GF-D8 (cell line): ENCODE results near the gene ACAT2.
"Not testable (repeated sequence)": the region's sequence is repeated elsewhere in the genome, so short reads cannot be mapped to it uniquely, and the experiment has no call there.

Source experiments
- DNase-seq: peaks from one replicate; lab custom pipeline; 2025; lab: John Stamatoyannopoulos, UW

ACAT2 gene

DNA sequence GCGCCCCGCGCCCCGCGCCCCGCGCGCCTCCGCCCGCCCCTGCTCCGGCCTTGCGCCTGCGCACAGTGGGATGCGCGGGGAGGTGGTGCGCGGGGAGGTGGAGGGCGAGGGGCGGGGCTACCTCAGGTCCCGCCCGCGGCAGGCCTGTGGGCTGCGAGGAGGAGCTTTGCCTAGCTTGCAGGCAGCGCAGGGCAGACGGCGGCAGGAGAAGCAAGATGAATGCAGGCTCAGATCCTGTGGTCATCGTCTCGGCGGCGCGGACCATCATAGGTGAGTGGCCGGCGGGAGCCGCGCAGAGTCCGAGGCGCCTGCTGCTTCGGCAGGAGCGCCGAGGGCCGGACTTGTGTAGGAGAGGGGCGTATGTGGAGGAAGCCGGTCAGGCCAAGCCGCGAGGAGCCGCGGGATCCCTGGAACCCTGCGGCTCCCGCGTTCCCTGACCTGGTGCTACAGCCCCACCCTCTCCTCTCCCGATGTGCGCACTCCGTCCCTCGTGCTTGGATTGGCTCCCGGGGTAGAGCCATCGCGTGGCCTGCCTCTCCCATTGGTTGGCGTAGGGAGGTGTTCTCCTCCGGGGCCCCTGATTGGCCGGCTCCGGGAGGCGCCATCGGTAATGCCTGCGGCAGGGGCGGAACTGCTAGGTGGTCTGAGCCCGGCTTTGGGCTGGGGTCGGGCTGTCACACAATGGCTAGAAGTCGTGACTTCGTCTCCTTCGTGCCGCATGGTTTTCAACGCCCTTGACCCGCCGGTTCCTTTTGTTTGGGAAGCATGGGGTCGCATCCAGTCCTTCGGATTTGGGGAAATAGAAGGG, at the start of gene ACAT2:
Gene ACAT2, plus strand, starts transcription at position 173 of the 808 bp plus-strand sequence. Its CDS starts 43 bp downstream, at position 216.
- DNase-seq, result peak; percentile 85

DNA sequence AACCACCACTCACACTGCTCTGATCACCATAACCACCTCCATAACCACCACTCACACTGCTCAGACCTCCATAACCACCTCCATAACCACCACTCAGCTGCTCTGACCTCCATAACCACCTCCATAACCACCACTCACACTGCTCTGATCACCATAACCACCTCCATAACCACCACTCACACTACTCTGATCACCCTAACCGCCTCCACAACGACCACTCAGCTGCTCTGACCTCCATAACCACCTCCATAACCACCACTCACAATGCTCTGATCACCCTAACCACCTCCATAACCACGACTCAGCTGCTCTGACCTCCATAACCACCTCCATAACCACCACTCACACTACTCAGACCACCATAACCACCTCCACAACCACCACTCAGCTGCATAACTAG, 49.5 kb upstream of the ACAT2 start:
- DNase-seq, result not testable (repeated sequence)

DNA sequence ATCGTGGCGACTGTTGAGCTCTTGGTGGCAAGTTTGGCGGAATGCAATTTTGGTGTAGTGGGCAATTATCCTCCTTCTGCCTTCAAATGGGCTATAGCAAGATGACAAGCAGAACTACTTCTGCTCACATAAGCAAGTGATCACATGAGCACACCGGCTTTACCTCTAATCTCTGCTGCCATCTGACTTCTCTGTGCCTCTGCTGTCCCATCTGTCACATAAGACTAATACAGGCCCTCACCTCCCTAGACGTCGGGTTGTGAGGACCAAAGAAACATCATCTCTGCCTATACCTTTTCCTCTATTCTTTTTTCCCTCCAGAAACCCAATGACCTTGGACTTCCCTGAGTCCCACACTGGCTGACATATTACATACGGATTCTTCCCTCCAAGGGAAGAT, 47.9 kb upstream of the ACAT2 start:
- no peak for DNase-seq

DNA sequence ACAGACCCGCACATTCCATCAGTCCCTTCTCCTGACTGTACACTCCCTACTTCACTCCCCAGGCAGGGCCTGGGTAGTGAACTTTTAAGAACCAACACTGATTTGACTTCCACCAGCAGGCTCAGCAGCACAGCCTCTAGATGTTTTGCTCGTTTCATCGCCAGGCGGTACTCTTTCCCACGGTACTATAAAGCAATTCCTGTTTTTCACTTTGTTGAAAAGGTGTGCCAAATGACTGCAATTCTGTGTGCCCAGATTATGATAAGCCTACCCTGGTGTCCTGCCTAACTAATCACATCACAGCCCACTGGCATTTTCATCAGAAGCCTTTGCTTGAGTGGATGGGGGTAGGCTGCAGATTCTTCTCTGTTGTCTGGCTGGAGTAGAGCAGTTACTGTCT, 47.4 kb upstream of the ACAT2 start:
- no peak for DNase-seq

DNA sequence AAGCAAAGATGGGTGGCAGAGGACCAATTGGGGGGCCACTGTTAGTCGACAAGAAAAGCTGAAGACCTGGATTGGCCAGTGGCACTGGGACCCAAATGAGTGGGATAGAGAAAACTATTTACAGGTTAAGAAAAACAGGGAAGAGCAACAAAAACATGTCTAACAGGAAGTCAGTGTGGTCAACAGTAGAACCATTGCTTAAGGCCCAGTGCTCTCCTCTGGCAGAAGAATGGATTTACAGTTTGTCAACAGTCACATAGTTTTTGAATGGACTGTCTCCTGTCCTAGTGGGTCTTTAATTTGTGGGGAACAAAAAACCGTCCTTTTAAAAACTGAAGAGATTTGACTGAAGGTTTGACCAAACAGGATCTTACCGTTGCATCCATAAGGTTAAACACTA, 46.7 kb upstream of the ACAT2 start:
- no peak for DNase-seq

DNA sequence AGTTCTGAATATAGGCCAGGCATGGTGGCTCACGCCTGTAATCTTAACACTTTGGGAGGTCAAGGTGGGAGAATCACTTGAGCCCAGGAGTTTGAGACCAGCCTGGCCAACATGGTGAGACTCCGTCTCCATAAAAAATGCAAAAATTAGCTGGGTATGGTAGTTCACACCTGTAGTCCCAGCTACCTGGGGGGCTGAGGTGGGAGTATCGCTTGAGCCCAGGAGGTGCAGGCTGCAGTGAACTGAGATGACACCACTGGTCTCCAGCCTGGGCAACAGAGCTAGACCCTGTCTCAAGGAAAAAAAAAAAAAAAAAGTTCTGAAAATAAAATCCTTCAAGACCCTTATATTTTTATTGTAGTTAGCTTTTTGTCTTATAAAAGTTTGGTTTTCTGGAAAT, 46.2 kb upstream of the ACAT2 start:
- DNase-seq, result no peak

DNA sequence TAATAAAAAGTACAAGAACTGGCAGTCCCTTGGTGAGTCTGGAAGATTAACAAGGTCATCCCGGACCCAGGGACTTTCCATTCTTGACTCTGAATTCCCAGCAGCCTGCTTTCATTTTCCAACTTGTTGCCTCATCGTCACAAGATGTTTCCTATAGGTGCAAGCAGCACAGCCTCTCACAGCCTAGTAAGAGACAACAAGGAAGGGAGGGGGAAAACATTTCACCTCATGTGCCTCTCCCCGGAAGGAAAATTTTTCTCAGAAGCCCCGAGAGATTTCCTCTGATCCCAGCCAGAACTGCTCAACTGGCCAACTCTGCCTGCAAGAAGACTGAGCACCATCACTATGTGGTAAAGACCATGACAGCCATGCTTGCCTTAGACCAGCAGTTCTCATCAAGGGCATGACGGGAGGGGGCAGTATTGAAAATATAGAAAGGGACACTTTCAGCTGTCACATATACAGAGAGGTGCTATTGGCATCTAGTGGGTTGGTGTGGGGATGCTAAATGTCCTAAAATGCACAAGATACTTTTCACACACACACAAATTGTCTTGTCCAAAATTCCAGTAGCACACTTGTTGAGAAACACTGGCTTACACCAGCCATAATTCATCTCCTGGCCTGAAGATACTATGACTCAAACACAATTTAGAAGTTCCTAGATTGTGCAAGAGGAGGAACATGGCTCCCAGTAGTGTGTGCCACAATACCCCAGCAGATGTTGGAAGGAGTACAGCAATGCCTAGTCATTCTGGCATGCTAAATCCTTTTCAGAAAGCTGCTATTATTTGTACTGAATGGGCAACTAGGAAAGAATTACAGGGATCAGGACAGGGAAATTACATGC, 45.4 kb upstream of the ACAT2 start:
- DNase-seq, result peak; percentile 47

DNA sequence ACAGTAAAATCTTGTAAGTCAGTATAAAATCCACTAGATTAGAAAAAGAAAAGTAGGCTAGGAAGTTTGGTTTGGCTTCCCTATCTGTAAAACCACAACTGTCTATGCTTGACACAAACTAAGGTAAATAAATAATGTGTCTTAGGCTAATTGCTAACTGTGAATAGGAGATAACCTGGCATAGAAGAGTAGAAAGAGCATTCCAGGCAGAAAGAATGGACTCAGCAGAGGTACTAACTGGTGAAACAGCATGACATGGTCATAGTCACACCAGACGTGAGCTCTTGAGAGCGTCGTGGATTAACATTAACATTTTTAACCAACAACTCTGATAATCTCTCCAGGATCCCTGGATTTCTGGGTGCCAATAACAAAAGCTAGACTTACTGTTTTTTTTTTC, 43.2 kb upstream of the ACAT2 start:
- DNase-seq, result no peak

DNA sequence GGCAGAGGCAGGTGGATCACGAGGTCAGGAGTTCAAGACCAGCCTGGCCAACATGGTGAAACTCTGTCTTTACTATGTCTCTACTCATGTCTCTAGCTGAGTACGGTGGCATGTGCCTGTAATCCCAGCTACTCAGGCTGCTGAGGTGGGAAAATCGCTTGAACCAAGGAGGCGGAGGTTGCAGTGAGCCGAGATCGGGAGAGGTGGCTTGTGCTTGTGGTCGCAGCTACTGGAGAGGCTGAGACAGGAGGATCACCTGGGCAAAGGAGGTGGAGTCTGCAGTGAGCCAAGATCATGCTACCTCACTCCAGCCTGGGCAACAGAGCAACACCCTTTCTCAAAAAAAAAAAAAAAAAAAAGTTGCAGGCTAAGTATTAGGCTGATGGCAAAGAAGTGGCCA, 42.6 kb upstream of the ACAT2 start:
- DNase-seq, result no peak

DNA sequence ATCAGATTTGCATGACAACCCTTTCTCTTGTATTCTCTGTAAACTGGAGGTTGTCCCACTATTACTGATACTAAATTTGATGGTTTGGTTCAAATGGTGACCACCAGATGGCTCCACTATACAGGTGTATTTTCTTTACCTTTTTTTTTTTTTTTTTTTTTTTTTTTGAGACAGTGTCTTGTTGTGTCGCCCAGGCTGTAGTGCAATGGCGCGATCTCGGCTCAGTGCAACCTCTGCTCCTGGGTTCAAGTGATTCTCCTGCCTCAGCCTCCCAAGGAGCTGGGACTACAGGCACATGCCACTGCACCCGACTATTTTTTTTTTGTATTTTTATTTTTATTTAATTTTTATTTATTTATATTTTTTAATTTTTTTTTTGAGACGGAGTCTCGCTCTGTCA, 41.1 kb upstream of the ACAT2 start:
- DNase-seq, result peak; percentile 3

DNA sequence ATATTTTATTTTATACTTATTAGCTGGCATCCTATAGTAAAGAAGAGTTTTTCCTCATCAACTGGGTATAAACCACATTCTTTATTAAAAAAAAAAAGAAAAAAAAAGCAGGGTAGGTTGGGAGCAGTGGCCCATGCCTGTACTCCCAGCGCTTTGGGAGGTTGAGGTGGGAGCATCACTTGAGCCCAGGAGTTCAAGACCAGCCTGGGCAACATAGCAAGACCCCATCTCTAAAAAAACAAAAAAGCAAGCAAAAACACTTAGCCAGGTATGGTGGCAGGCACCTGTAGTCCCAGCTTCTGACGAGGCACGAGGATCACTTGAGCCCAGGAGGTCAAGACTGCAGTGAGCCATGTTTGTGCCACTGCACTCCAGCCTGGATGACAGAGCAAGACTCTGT, 39.9 kb upstream of the ACAT2 start:
- DNase-seq, result not testable (repeated sequence)

DNA sequence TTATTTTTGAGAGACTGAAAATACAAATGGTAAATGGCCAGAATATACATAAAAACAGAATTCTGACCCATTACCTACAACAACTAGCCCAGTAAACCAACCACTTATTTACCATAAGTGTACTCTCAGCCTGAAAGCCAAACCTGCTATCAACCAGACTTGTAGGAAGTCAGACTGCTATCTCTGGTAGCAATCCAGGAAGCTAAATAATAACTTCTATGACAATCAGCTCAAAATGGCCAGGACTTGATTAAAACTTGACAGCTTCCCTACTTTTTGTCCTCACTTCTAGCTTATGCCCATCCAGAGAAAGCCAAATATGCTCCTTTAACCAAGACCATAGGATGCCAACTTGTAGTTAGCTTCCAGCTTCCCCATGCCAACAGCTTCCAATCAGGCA, 39.2 kb upstream of the ACAT2 start:
- DNase-seq, result no peak

DNA sequence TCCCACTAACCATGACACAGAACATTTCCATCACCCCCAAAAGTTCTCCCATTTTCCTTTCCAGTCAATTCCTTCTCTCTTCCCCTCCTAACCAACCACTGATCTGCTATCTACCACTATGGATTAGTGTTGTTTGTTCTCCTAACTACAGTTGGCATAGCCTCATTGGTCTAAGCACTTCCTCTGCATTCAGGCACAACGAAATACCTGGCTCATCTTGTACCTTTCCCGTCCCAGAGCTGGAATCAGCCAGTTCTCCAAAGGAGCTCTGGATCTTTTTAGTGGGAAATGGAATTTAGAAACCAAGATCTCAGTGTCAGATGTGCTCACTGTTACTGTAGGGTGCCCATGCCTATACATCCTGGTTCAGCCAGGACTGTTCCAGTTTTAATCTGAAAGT, 38.6 kb upstream of the ACAT2 start:
- no peak for DNase-seq

DNA sequence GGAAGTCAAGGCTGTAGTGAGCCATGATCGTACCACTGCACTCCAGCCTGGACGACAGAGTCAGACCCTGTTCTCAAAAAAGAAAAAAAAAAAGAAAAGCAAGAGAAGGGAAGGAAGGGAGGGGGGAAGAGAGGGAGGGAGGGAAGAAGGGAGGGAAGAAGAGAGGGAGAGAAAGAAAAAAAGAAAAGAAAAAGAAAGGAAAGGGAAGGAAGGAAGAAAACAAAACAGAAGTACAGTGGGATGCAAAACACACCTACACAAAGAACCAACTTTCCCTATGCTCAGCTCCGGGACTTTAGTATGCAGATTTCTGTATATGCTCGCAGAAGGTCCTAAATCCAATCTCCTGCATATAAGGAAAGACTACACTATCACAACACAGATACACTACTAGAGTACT, 37.1 kb upstream of the ACAT2 start:
- no peak for DNase-seq

DNA sequence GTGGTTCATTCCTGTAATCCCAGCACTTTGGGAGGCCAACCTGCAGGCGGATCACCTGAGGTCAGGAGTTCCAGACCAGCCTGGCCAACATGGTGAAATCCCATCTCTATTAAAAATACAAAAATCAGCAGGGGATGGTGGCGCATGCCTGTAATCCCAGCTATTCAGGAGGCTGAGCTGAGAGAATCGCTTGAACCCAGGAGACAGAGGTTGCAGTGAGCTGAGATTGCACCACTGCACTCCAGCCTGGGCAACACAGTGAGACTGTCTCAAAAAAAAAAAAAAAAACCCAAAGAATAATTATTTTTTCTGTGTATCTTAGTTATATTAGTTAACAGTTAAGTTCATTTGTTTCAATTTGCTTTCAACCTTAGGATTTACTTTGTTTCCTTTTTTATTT, 36.6 kb upstream of the ACAT2 start:
- DNase-seq, result not testable (repeated sequence)

DNA sequence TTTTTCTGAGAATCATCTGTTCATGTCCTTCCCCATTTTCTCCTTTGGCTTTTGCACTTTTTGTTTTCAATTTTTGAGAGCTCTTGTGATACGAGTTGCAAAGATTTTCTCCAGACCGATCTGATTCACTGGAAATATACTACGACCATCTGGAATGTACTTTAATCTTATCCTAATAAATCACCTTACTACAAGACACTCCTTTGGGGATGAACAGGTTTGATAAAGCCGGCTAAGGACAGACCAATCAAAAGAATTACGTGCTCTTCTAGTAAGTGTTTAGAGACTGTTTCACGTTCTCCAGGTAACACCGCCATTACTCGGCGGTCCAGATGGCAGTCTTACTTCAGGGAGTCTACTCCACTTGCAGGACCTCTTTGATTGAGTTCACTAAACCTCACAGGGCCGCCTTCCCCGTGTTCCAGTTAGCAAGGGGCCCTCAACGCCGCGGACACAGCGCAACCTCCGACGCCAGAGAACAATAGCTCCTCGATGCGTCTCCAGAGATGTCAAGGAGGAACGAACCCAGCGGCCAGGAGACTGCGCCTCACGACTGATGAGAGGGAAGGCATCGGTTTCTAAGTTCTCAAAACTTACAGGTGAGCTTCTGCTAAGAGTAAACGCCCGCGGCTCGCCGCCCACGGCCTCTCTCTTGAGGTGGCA, 35.5 kb upstream of the ACAT2 start:
- DNase-seq, result no peak

DNA sequence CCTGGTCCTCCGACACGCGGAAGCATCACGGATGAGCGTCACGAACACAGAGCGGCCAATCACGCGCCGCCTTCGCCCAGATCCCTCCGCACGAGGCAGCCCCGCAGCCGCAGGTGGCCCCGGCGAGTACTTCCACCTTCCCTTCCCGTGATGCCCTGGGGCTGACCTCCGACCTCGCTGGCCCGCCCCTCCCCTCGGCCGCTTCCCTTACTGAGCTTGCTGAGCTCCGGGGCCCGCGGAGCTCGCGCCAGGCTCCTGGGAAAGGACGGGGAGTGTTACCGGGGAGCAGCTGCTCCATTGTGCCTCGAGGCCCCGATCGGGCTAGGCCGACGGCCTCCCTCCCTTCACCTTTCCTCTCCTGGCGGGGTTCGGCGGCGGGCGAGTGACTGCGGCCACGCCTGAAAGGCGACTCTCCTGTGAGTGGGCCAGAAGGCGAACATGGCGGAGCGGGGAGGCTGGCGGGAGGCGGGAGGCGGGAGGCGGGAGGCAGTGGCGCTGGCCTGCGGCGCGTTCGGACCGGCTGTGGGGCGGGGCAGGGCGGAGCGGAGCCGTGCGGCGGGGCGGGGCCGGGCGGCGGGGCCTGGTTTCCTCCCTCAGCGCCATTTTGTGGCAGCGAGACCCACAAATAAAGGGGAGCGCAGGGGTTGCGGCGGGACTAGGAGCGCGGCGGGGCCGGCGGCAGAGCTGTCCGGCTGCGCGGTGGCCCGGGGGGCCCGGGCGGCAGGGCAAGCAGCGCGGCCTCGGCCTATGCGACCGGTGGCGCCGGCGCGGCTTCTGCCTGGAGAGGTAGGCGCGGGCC, 34.7 kb upstream of the ACAT2 start, which contains the start of gene WTAP:
Gene WTAP, plus strand, starts transcription at position 589 of the 799 bp plus-strand sequence. CDS start 8,760 bp downstream, outside the sequence.
- peak; percentile 87 for DNase-seq

DNA sequence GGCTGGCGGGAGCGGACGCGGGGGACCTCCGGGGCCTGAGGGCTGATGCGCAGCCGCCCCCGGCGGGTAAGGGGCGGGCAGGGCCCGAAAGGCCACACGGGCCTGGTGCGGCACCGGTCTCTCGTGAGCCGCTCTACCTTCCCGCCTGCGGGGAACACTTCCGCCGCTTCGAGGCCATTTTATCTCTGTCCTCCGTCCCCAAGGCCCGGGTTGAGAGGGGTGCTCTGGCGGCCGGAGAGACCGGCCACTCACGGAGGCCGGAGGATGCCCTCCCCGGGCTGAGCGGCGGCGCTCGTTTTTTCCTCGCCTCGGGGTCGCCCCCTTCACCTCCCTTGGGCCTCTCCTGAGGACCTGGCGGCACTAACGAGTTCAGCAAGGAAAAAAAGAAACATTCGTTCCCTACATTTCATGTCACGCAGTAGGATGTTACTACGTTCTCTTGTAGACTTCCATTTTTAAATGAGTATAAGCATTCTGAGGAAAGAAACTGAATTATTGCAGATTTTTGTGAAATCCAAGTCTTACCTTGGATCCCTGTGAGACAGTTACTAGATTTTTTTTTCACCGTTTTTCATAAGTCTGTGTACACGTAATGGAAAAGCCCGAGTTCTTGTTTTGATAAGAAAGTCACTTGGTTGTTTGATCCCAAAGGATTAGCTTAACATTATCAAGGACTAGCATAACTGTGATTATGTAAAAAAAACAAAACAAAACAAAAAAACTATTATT, 34.0 kb upstream of the ACAT2 start:
- no peak for DNase-seq

DNA sequence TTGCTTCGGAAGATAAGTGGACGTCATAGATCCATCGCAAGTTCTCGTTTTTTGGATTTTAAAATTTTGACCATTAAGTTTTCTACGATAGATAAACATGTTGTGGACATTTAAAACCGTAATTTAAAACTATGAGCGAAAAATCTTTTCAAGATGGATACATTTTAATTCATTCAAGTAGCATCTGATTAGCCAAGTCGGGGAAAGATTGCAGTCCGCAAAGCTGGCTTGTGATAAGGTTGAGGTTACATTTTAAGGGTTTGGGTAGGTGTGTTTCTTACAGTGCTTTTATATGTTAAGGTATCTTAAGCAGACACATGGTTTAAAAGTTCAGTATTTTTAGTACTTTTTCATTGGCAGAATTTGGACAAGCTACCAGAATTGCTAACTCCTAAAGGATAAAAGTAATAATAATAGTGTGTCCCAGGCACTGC, 33.3 kb upstream of the ACAT2 start:
- DNase-seq, result no peak

DNA sequence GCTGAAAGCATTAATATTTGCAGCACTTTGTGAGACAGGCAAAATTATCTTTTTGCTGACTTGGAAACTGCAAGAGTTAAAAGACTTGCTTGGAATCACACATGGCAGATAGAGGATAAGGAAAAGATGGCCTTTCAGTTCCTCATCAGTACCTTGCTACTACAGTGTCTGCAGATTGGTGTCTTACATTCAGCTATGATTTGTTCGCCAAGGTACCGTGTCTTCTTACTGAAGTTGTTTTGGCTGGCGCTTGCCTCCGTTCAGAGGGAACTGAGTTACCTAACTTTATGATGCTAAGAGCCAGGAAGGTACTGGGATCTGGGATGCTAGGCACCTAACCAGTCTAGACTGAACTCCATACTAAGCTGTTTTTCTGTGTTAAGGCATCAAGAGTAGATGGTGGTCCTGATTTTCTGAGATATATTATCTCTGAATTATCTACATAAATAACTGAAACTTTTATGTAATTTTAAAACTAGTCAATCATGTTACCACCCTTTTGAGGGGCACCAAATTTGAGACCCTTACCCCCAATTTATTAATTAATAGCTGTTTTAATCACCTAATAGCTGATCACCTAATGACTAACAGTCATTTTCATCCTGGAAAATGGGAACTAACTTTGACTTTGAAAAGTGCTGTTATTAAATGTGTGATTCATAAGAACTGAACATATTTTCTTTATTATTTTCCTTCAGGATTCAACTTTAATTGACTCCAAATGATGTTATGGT, 32.1 kb upstream of the ACAT2 start:
- DNase-seq, result no peak
